ENCODE data around the gene PSME1.

DNA sequence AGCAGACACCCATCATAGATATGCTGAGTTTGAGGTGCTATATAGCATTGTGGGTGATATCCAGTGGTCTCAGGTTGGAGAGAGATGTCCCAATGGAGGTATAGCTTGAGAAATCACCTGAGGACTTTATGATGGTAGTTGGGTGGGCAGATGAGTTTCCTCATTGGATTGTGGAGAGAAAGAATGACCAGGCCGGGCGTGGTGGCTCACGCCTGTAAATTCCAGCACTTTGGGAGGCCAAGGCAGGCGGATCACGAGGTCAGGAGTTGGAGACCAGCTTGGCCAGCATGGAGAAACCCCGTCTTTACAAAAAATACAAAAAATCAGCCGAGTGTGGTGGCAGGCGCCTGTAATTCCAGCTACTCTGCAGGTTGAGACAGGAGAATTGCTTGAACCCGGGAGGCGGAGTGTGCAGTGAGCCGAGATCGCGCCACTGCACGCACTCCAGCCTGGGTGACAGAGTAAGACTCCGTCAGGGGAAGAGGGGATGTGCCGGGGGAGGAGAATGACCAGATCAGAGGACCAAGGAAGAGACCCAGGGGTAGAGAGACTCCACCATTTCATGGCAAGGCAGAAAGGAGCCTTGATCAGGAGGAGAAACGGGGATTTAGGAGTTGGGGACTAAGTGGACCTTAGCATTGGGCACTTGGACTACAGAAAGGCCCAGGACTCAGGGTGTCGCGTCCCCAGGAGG is 42.6 kb upstream of the PSME1 start:
- TF ChIP-seq, protein P1, sequence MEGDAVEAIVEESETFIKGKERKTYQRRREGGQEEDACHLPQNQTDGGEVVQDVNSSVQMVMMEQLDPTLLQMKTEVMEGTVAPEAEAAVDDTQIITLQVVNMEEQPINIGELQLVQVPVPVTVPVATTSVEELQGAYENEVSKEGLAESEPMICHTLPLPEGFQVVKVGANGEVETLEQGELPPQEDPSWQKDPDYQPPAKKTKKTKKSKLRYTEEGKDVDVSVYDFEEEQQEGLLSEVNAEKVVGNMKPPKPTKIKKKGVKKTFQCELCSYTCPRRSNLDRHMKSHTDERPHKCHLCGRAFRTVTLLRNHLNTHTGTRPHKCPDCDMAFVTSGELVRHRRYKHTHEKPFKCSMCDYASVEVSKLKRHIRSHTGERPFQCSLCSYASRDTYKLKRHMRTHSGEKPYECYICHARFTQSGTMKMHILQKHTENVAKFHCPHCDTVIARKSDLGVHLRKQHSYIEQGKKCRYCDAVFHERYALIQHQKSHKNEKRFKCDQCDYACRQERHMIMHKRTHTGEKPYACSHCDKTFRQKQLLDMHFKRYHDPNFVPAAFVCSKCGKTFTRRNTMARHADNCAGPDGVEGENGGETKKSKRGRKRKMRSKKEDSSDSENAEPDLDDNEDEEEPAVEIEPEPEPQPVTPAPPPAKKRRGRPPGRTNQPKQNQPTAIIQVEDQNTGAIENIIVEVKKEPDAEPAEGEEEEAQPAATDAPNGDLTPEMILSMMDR (IDR thresholded peaks at IDR 0.05), result peak in 1 of 6 experiments; percentile 3
- no peak for TF ChIP-seq POLR2A (IDR thresholded peaks at IDR 0.05)
- TF ChIP-seq POLR2AphosphoS5 (IDR thresholded peaks at IDR 0.05), result no peak

Measured in upper lobe of left lung (tissue), 4 donors.